Urinary bladder (tissue), 4 donors: Measurements from ENCODE around the gene TEX11. TPM values are rescaled to one million over a fixed set of nuclear protein-coding genes. Genes with fewer than 3 reads are reported as not detected.
"Not testable (repeated sequence)": the region's sequence is repeated elsewhere in the genome, so short reads cannot be mapped to it uniquely, and the experiment has no call there.

ENCODE experiments used
- DNase-seq: peaks from one replicate; pipeline ENCODE4 v3.0.0-alpha.2; 2015; ENCODE audit errors: extremely low spot score
- H3K27ac ChIP-seq: one replicate; pipeline ENCODE4 v1.5.1; 2013; ENCODE audit warnings: low read depth, mild to moderate bottlenecking, moderate library complexity
- H3K36me3 ChIP-seq: one replicate; pipeline ENCODE4 v1.6.1; 2013; ENCODE audit warnings: mild to moderate bottlenecking, moderate library complexity; ENCODE audit not compliant: insufficient read depth
- H3K4me1 ChIP-seq: one replicate; pipeline ENCODE4 v1.6.1; 2013; ENCODE audit warnings: mild to moderate bottlenecking, moderate library complexity; ENCODE audit not compliant: insufficient read depth
- H3K4me3 ChIP-seq: one replicate; pipeline ENCODE4 v1.5.1; 2013; ENCODE audit warnings: low read depth, low read length
- WGBS: extraction: QIAGEN DNeasy Blood & Tissue Kit; methylation state at CpG from one replicate; pipeline ENCODE4 v1.1.7; 2013; 5-methylcytosine and 5-hydroxymethylcytosine counted together
- polyA plus RNA-seq: library from polyadenylated mRNA; stranded (reverse); fragments of 200-250 nt; gene quantifications from one replicate; pipeline ENCODE4 v1.2.3, GENCODE V29; 2013
- total RNA-seq: library from RNA; depleted of rRNA; stranded (reverse); fragments of >200 nt; gene quantifications from one replicate; pipeline ENCODE4 v1.2.3, GENCODE V29; 2014
- donor health status: healthy with polysubstance abuse.
- donor health status: healthy.

The TEX11 gene
- total and polyA plus RNA-seq, 2 donors = 0.06 TPM; not detected in 1

- not testable (repeated sequence) for H3K36me3 ChIP-seq, H3K4me1 ChIP-seq, DNase-seq, H3K4me3 ChIP-seq, H3K27ac ChIP-seq
- WGBS = 68% methylated on average over 1 of the region's 3 CpGs
Observed at GRCh38 chrX:70711336-70711735, 197.2 kb downstream of the TEX11 start.

GRCh38 chrX:70694339-70695122 lies 214.0 kb downstream of the TEX11 start:
- Histone ChIP-seq H3K27ac (no peak overlapping the region), H3K4me3 (no peak overlapping the region), H3K4me1 (no peaks in the 10 kb centered on the region), H3K36me3 (no peaks in the 10 kb centered on the region)
- 85% methylated on average over 3 of the region's 3 CpGs for WGBS
- no peak for DNase-seq

- H3K27ac ChIP-seq, H3K36me3 ChIP-seq, DNase-seq, H3K4me3 ChIP-seq, H3K4me1 ChIP-seq: not testable (repeated sequence)
- 91% methylated on average over 16 of the region's 33 CpGs for WGBS
Observed at GRCh38 chrX:70679455-70679854, 229.1 kb downstream of the TEX11 start.

GRCh38 chrX:70675284-70675683 lies 233.2 kb downstream of the TEX11 start:
- H3K4me3 ChIP-seq = no peak overlapping the region
- H3K36me3 ChIP-seq = no peaks in the 10 kb centered on the region
- WGBS = 79% methylated on average over 2 of the region's 2 CpGs
- H3K27ac ChIP-seq = no peak overlapping the region
- no peaks in the 10 kb centered on the region for H3K4me1 ChIP-seq
- DNase-seq = no peak

GRCh38 chrX:70672326-70672725 lies 236.2 kb downstream of the TEX11 start:
- Histone ChIP-seq H3K4me3 (no peak overlapping the region), H3K27ac (no peak overlapping the region), H3K36me3 (no peaks in the 10 kb centered on the region), H3K4me1 (no peaks in the 10 kb centered on the region)
- 55% methylated on average over 3 of the region's 3 CpGs for WGBS
- no peak for DNase-seq

GRCh38 chrX:70669120-70669519 lies 239.4 kb downstream of the TEX11 start:
- H3K27ac ChIP-seq = no peak overlapping the region
- no peak for DNase-seq
- H3K4me1 ChIP-seq = no peaks in the 10 kb centered on the region
- no peak overlapping the region for H3K4me3 ChIP-seq
- no peaks in the 10 kb centered on the region for H3K36me3 ChIP-seq

GRCh38 chrX:70664726-70665125 lies 243.8 kb downstream of the TEX11 start:
- H3K36me3 ChIP-seq = no peaks in the 10 kb centered on the region
- DNase-seq = no peak
- 17% methylated on average over 1 of the region's 1 CpG for WGBS
- H3K4me1 ChIP-seq = no peaks in the 10 kb centered on the region
- H3K4me3 ChIP-seq = no peak overlapping the region
- H3K27ac ChIP-seq = no peak overlapping the region

GRCh38 chrX:70661124-70661523 lies 247.4 kb downstream of the TEX11 start:
- WGBS = 55% methylated on average over 11 of the region's 11 CpGs
- not testable (repeated sequence) for H3K27ac ChIP-seq, H3K4me1 ChIP-seq, H3K36me3 ChIP-seq, DNase-seq, H3K4me3 ChIP-seq

GRCh38 chrX:70657546-70657945 lies 251.0 kb downstream of the TEX11 start:
- H3K4me1 ChIP-seq, DNase-seq, H3K36me3 ChIP-seq, H3K4me3 ChIP-seq, H3K27ac ChIP-seq: not testable (repeated sequence)
- WGBS = 68% methylated on average over 3 of the region's 4 CpGs

GRCh38 chrX:70656304-70656703 lies 252.2 kb downstream of the TEX11 start:
- Histone ChIP-seq H3K4me3 (no peak overlapping the region), H3K27ac (no peak overlapping the region), H3K36me3 (no peaks in the 10 kb centered on the region), H3K4me1 (no peaks in the 10 kb centered on the region)
- WGBS = 68% methylated on average over 4 of the region's 4 CpGs
- no peak for DNase-seq

GRCh38 chrX:70647910-70648309 lies 260.6 kb downstream of the TEX11 start:
- H3K4me3 ChIP-seq, H3K27ac ChIP-seq, H3K4me1 ChIP-seq, DNase-seq, H3K36me3 ChIP-seq: not testable (repeated sequence)
- WGBS = 85% methylated on average over 3 of the region's 3 CpGs

- Histone ChIP-seq H3K4me1 (no peaks in the 10 kb centered on the region), H3K27ac (no peak overlapping the region), H3K36me3 (no peaks in the 10 kb centered on the region), H3K4me3 (no peak overlapping the region)
- no peak for DNase-seq
- 87% methylated on average over 1 of the region's 1 CpG for WGBS
Observed at GRCh38 chrX:70636218-70636617, 272.3 kb downstream of the TEX11 start.

- no peak for DNase-seq
- no peaks in the 10 kb centered on the region for H3K4me1 ChIP-seq
- no peaks in the 10 kb centered on the region for H3K36me3 ChIP-seq
- H3K27ac ChIP-seq = no peak overlapping the region
- H3K4me3 ChIP-seq = no peak overlapping the region
- 94% methylated on average over 2 of the region's 2 CpGs for WGBS
Observed at GRCh38 chrX:70635669-70636068, 272.8 kb downstream of the TEX11 start.

- Histone ChIP-seq H3K4me1 (no peaks in the 10 kb centered on the region), H3K4me3 (no peak overlapping the region), H3K27ac (no peak overlapping the region), H3K36me3 (no peaks in the 10 kb centered on the region)
- 88% methylated on average over 4 of the region's 4 CpGs for WGBS
- DNase-seq = no peak
Observed at GRCh38 chrX:70635227-70635626, 273.3 kb downstream of the TEX11 start.

GRCh38 chrX:70621743-70622142 lies 286.8 kb downstream of the TEX11 start:
- WGBS = 31% methylated on average over 1 of the region's 1 CpG
- no peak overlapping the region for H3K27ac ChIP-seq
- H3K36me3 ChIP-seq = no peaks in the 10 kb centered on the region
- no peak for DNase-seq
- H3K4me1 ChIP-seq = no peaks in the 10 kb centered on the region
- no peak overlapping the region for H3K4me3 ChIP-seq
